ENCODE measurements around the gene APOL5. TPM values are rescaled to one million over a fixed set of nuclear protein-coding genes. Genes with fewer than 3 reads are reported as not detected.
"Not testable (repeated sequence)": the region's sequence is repeated elsewhere in the genome, so short reads cannot be mapped to it uniquely, and the experiment has no call there.

The APOL5 gene, protein sequence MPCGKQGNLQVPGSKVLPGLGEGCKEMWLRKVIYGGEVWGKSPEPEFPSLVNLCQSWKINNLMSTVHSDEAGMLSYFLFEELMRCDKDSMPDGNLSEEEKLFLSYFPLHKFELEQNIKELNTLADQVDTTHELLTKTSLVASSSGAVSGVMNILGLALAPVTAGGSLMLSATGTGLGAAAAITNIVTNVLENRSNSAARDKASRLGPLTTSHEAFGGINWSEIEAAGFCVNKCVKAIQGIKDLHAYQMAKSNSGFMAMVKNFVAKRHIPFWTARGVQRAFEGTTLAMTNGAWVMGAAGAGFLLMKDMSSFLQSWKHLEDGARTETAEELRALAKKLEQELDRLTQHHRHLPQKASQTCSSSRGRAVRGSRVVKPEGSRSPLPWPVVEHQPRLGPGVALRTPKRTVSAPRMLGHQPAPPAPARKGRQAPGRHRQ
- not detected in 2 replicates for total RNA-seq

DNA sequence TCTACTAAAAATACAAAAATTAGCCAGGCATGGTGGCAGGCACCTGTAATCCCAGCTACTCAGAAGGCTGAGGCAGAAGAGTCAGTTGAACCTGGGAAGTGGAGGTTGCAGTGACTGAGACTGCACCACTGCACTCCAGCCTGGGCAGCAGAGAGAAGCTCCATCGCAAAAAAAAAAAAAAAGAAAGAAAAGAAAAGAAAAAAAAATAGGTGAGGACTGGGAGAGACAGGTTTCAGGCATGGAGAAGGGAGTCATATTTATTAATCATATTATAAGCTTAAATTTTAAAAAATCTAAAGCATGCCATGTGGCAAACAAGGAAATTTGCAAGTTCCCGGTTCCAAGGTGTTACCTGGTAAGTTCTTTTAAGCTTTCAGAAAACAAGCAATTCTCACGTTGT is at the start of gene APOL5:
Gene APOL5 (plus strand): TSS at position 301 of the 400 bp plus-strand sequence. CDS start 0 bp downstream, at position 301.
- DNase-seq = no peak

DNA sequence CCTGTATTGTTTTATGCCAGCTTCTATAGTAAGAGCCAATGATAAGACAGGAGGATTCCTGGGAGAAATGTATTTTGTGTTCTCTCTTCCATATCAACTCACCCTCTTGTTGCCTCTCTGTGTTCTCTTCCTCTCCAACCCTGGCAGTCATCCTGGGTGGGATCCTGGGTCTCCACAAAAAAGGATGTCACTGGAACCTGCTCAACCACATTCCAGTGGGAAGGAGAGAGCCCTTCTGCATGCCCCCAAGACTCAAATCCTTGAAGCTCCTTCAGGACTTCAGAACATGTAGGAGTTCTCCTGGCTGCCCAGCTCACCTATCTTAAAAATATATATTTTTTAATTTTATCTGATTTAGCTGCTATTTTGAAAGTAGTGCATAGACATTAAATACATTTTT is 43.3 kb upstream of the APOL5 start:
- DNase-seq = no peak

DNA sequence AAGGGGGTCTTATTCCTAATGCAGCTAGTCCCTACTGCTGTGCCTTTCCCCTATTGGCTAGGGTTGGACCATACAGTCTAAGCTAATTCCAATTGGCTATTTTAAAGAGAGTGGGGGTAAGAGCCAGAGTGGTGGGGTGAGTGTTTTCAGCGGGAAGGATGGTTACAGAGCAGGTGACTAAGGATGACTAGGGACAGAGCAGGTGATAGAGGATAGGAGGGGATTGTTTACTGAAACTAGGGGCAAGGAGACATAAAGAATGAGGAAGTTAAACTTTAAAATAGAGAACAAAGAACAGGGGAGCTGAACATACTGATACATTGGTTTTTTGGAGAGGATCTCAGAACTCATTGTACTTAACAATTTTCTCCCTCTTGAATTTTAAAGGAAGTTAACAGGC is 41.6 kb upstream of the APOL5 start:
- DNase-seq = not testable (repeated sequence)

DNA sequence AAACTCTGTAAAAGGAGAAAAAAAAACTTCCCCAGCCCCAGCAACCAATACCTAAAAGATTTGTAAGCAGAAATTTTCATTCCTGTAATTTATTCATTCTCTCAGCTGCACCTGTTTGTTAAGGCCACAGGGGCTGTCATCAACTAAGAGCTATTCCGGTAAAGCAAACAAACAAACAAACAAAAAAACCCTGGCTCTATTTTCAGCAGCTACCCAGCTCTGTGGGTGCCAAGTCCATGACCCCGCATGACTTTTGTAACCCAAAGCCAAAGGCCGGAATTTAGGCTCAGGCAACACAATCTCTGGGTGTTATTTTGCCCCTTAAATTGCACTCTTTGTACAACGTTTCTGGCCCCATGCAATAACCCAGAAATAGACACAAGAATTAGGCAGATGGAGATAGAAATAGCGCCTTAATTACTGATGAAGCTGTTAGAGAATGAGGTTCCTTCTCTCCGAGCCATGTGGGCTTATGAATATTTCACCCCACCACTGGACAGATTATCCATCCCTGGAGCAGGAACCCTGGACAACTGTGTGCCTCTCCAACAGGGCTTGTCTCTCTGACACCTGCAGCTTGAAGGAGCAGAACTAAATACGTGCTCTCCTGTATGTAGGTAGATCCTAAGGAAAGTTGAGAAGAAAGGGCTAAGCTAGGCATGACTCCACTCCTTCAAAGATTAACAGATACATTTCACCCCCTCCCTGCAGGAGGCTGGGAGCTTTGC is 40.0 kb upstream of the APOL5 start:
- no peak for DNase-seq

DNA sequence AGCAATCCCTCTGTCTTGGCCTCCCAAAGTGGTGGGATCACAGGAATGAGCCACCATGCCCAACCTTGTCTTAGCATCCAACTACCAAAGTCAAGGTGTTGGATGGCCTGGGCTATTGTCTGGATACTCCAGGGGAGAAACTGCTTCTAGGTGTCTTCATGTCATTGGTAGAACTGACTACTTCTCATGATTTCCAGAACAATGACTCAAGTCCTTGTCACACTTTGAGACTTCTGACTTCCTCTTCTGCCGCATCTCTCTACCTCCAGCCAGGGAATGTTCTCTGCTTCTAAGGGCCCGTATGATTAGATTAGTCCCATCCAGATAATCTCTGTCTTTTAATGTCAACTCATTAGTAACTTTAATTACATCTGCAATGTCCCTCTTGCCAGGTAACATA is 38.8 kb upstream of the APOL5 start:
- DNase-seq = no peak

DNA sequence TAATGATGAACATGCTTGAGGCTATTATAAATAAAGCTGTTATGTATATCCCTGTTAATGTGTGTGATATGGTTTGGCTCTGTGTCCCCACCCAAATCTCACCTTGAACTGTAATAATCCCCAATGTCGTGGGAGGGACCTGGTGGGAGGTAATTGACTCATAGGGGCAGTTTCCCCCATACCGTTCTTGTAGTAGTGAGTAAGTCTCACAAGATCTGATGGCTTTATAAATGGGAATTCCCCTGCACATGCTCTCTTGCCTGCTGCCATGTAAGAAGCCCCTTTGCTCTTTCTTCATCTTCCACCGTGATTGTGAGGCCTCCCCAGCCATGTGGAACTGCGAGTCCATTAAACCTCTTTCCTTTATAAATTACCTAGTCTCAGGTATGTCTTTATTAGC is 38.2 kb upstream of the APOL5 start:
- peak; percentile 9 for DNase-seq

DNA sequence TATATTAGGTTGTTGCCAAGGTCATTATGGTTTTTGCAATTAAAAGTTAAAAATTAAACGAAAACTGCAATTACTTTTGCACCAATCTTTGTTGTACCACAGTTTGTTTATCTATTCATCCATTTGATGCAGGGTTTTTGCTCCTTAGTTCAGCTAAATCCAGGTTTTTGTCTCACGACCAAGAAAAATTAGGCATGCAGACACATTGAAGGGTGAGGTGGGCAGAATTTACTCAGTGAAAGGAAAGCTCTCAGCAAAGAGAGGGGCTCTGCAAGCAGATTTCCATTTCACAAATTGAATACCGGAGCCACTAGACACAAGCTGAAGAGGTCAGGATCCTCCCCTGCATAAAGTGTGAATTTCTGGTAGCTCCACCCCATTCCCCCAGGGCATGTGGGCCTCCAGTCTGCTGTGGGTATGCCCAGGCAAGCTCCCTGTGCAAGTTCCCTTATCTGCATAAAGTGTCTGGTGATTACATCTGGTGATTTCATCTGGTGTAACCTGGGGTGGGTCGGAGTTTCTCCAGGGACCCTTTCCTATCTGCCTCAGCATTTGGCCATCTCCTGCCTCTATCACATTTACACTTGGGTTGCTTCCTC is 36.1 kb upstream of the APOL5 start:
- no peak for DNase-seq

DNA sequence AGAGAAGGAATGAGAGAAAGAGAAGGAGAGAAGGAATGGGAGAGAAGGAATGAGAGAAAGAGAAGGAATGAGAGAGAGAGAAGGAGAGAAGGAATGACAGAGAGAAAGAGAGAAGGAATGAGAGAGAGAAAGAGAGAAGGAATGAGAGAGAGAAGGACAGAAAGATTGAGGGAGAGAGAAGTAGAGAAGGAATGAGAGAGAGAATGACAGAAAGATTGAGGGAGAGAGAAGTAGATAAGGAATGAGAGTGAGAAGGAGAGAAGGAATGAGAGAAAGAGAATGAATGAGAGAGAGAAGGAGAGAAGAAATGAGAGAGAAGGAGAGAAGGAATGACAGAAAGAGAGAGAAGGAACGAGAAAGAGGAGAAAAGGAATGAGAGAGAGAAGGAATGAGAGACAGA is 34.1 kb upstream of the APOL5 start:
- no peak for DNase-seq

DNA sequence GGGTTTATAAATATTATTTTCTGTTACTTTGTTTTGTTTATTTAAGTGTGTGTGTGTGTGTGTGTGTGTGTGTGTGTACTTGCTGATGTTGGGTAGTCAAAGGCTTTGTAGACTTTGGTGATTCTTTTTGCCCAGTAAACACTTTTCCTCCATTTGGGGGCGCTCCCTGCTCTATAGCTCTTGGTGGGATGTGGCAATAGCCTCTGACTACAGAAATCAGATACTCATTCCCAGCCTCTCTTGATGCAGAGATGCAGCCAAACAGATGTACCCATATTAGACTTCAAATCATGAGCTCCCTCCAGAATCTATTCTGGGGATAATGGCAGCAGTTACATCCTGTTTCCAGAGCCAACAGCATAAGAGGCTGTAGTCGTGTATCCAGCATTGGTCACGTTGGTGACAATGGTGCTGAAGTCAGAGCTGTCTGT is 33.4 kb upstream of the APOL5 start:
- DNase-seq = peak; percentile 43

DNA sequence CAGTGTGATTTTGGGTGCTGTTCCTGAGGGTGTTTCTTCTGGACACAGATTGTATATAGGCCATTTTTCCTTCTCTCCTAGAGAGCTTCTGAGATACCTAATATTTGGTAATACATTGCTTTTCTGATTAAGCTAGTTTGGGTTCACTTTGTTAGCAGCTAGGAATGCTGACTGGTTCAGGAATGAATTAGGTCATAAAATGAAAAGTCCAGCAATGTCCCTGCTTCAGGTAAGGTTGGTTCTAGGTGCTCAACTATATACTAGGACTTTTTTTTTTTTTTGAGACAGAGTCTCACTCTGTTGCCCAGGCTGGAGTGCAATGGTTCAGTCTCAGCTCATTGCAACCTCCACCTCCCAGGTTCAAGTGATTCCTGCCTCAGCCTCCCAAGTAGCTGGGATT is 32.9 kb upstream of the APOL5 start:
- DNase-seq = no peak

DNA sequence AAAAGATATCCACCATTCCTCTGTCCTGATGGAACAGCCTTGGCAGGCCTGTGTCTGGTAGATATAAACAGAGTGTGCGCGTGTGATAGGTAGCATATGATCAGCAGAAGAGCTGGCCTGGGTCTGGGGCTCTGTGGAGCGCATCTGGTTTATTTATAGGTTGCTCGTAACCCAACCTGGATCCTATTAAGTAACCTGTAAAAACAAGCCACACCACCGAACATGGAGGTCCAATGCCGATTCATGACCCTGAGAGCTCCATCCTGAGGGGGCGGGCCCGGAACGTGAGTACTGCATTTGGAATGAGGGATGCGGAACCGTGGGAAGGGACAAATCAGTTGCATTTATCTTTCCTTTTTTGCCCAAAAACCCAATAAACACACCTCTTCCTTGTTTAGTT is 31.9 kb upstream of the APOL5 start:
- DNase-seq = no peak

DNA sequence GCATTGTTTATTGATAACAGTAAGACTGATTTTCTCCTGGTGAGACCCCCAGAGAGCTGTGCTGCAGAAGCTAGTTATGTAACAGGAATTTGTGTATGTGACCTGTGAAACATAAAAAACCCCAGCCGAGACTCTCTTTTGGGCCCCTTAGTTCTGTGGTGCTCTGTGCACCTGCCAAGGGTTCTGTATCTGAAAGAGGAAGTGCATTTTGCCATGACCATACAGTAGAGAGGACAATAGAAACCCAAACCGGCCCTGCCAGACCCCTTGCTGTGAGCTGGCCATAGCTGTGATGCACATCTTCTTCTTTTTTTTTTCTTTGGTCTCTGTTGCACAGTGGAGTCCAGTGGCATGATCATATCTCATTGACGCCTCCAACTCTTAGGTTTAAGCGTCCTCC is 31.4 kb upstream of the APOL5 start:
- DNase-seq = no peak

DNA sequence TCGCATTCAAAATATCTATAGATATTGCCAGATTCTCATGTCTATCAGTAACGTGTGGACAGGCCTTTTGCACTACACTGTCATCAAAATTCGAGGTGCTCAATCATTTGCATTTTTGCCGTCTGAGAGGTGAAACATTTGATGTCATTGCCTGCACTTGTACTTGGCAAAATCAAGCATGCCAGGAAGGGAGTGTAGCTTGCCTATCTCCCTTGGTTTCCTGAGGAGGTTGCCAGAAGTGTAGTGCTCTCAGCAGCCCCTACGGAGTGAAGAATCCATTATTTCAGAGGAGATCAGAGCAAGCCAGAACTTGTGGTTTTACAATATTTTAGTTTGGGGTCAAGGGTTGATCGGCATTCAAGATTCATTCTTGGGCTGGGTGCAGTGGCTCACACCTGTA is 30.2 kb upstream of the APOL5 start:
- DNase-seq = no peak

DNA sequence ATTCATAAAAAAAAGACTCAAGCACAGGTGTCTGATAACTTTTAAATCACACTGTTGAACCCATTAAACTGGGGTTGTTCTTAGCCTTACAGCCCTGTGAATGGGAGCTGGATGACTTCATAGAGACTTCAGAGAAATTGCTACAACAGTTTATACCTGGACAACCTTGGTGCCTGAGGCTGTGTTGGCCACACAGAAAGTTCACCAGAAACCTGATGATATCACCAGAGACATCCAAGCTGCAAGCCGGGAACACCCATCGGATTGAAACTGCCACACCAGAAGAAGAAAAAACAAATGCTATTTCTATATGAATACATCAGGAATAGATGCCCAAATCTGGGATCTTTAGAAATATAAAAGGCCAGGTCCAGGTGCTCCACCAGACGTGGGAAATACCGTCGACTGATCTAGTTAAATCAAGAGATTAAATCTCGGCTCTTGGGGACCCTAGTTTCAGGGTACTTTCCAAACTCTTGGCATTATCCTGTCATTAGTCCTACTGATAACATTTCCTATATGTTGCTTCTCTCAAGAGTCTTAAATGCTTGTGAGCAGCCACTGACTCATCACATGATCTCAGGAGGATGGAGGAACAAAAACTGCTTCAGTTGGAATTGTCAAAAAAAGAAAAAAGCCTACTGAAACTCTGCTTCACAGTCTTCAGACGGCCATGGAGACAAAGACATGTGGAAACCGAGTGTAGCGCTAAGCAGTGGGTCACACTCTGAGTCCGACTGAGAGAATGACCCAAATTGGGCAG is 28.6 kb upstream of the APOL5 start:
- DNase-seq = no peak

DNA sequence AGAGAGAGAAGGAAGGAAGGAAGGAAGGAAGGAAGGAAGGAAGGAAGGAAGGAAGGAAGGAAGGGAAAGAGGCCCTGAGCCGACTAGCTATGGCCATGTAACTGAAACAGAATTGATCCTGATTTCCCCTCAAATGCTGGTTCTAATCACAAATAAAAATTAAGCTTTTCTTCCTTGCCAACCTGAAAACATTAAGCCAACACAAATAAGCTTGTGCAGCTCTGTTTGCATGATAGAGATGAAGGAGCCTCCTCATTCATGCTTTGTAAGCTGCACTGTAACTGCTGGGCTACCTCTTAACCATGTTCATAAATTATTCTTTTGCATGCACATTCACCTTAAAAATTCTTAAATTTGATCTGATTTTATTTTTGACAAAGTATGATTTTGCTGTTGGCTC is 27.7 kb upstream of the APOL5 start:
- no peak for DNase-seq

DNA sequence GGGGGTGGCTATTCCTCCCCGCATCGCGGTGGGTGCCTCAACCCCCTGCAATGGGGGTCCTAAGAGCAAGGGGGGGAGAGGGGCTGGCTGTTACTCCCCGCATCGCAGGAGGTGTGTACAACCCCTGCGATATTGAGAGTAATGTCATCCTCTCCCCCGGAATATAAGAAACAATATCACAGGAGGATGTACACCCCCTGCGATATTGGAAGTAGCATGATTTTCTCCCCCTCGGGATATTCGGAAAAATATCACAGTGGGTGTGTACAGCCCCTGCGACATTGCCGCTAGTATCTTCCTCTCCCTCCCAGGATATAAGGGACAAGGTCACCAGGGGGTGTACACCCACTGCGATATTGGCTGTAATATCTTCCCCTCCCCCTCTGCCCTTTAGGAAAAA is 22.5 kb upstream of the APOL5 start:
- no peak for DNase-seq

DNA sequence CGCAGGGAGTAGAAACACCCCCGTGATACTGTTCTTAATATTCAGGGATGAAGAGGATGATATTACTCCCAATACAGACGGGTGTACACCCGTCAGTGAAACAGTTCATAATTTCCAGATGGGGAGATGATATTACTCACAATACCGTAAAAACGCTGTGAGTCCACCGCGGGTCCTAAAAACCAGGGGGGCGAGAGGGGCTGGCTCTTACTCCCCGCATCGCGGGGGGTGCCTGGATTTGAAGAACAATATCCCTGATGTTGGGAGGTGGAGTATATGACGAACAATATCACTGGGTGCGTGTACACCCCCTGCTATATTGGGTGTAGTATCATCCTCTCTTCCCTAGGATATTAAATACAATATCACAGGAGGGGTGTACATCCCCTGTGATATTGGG is 20.5 kb upstream of the APOL5 start:
- DNase-seq = no peak

DNA sequence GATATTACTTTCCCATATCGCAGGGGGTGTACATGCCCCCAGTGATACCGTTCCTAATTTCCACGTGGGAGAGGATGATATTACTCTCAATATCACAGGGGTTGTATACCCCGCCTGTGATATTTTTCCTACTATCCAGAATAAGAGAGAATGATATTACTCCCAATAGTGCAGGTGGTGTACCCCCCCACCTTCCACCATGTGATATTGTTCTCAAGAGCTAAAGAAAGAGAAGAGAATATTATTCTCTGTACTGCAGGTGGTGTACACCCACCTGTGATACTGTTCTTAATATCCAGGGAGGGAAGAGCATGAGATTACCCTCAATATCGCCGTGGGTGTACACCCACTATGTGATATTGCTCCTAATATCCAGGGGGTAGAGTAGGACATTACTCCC is 17.8 kb upstream of the APOL5 start:
- DNase-seq = not testable (repeated sequence)

DNA sequence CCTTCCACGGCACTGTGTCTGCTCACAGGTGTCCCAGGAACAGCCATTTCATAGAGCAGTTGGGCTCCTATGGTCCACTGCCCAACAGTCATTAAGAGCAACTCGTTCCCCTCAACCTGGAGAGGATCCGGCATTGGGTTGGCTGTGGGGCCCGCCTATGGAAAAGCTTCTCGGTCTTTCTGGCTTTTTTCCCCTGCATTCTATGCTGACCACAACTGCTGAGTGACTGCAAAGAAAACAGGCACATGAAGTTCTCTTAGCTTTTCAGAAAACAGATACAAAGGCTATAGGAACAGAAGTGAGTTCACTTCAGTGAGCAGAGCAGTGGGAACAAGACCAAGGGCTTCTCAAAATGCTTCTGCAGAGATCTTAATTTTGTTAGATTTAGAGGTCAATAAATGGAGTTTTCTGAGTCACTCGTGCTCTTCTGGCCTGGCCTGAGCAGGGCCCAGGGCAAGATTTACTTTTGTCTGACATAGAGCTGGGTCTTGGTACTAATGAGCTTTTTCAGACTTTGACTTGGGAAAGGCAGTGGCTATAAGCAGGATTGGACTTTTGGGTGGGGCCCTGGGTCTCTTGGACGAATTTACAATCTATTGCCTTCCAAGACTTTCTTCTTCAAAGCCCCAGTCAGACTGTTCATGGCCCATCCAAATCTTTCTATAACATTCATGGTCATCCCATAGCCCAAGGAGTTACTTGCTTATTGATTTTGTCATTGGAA is 13.6 kb upstream of the APOL5 start:
- DNase-seq = no peak

DNA sequence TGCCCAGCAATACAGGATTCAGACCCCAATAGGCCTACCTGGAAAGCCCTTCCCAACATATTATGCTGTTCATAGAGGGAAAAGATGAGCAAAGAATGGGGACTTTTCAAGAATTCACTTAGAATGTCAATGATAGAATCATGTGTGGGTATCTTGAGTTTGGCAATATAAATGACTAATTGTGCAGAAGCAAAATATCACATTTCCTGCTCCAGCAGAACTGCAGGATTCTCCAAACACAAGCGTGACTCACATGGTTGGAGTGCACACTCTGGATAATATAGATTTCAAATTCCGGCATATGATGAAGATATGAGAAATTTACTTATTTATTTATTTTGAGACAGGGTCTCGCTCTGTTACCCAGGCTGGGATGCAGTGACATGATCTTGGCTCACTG is 12.5 kb upstream of the APOL5 start:
- peak; percentile 63 for DNase-seq

DNA sequence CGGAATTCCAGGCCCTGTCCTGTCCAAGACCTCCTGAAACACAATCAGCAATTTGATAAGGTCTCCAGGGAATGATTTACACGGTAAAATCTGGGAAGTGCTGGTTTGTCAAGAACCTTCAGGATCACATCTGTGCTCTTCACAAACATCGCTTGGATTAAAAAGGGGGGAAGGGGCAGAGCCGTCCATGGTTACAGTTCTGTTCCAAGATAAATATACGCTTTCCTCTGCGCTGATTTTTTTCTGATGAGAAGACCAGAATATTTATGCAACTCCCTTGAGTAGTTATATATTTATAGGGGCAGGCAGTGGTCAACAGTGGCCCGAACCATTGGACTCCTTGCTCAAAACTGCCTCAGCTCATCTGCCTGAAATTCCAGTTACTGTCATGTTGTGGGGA is 9.2 kb upstream of the APOL5 start:
- DNase-seq = no peak

DNA sequence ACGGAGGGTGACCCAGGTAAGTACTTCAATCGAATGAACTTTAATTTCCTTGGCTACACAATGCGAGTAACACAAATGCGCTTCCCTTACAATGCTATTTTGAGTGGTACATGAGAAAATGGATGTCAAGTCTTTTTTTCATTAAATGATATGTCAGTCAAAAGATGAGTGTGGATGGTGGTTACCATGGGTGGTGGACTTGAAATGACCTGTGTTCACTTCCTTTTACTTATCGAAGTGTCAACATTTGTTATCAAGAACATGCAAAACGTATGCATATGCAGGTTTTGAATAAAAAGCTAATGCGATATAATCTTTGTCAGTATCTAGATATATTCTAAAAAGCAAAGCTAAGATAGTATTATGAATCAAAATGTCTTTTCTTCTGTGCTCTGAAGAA is 8.8 kb upstream of the APOL5 start:
- no peak for DNase-seq
